Measurements from ENCODE around the gene TEX14.
"Not testable (repeated sequence)": the region's sequence is repeated elsewhere in the genome, so short reads cannot be mapped to it uniquely, and the experiment has no call there.

The TEX14 gene

GRCh38 chr17:58556833-58557250 is 135.0 kb downstream of the TEX14 start:
- no peak for DNase-seq (ENCODE audit: extremely low spot score)
- POLR2A ChIA-PET = no interaction called here
- CTCF ChIA-PET = no interaction called here
- TF ChIP-seq ARNT (IDR thresholded peaks at IDR 0.05) (no peak), SP1 (IDR thresholded peaks at IDR 0.05) (no peak), HDGF (IDR thresholded peaks at IDR 0.05; ENCODE audit: borderline replicate concordance) (no peak), BHLHE40 (IDR thresholded peaks at IDR 0.05; ENCODE audit: borderline replicate concordance) (no peak), CTBP1 (IDR thresholded peaks at IDR 0.05; ENCODE audit: borderline replicate concordance) (no peak), TARDBP (IDR thresholded peaks at IDR 0.05) (no peak), PKNOX1 (IDR thresholded peaks at IDR 0.05) (no peak), FOXA1 (IDR thresholded peaks at IDR 0.05) (no peak), SUZ12 (IDR thresholded peaks at IDR 0.05) (no peak)

GRCh38 chr17:58555109-58555508 is 136.7 kb downstream of the TEX14 start:
- CTCF ChIA-PET; DNase-seq (ENCODE audit: extremely low spot score); POLR2A ChIA-PET: not testable (repeated sequence)

GRCh38 chr17:58541249-58541648 is 150.6 kb downstream of the TEX14 start:
- DNase-seq (ENCODE audit: extremely low spot score) = peak; percentile 48
- ChIA-PET POLR2A (interaction anchor here (1.4 to 1.9 kb wide), 2 partner anchors 9 to 90 kb away, joined by 6 to 7 read pairs; no protein-coding TSS in a partner anchor), CTCF (interaction anchor here (0.6 to 2.4 kb wide), 7 partner anchors 8 to 483 kb away, joined by 3 to 7 read pairs (median 4); no protein-coding TSS in a partner anchor)
- TF ChIP-seq NFRKB (IDR thresholded peaks at IDR 0.05) (no peak), ELF4 (IDR thresholded peaks at IDR 0.05) (no peak), SUZ12 (IDR thresholded peaks at IDR 0.05) (no peak), L3MBTL2 (conservative IDR thresholded peaks at IDR 0.05) (no peak), TARDBP (IDR thresholded peaks at IDR 0.05) (no peak)

GRCh38 chr17:58539698-58540097 is 152.1 kb downstream of the TEX14 start:
- ChIA-PET POLR2A (interaction anchor here (1.1 to 1.2 kb wide), 2 partner anchors 10 to 22 kb away, joined by 4 to 5 read pairs; no protein-coding TSS in a partner anchor), CTCF (interaction anchor here (1.8 kb wide), 1 partner anchor 15 kb away, joined by 5 read pairs; no protein-coding TSS in a partner anchor)
- no peak for DNase-seq (ENCODE audit: extremely low spot score)
- TF ChIP-seq NFRKB (IDR thresholded peaks at IDR 0.05) (no peak), L3MBTL2 (conservative IDR thresholded peaks at IDR 0.05) (no peak), BHLHE40 (IDR thresholded peaks at IDR 0.05; ENCODE audit: borderline replicate concordance) (no peak), PKNOX1 (IDR thresholded peaks at IDR 0.05) (no peak), FOXA1 (IDR thresholded peaks at IDR 0.05) (no peak), ZNF384 (IDR thresholded peaks at IDR 0.05) (no peak), SP1 (IDR thresholded peaks at IDR 0.05) (no peak)

GRCh38 chr17:58538811-58539409 is 152.9 kb downstream of the TEX14 start:
- DNase-seq (ENCODE audit: extremely low spot score) = no peak
- ChIA-PET POLR2A (no interaction called here), CTCF (no interaction called here)
- TF ChIP-seq NFRKB (IDR thresholded peaks at IDR 0.05) (no peak), TARDBP (IDR thresholded peaks at IDR 0.05) (no peak), FOXK2 (IDR thresholded peaks at IDR 0.05) (no peak), L3MBTL2 (conservative IDR thresholded peaks at IDR 0.05) (no peak), HDGF (IDR thresholded peaks at IDR 0.05; ENCODE audit: borderline replicate concordance) (no peak), ELF4 (IDR thresholded peaks at IDR 0.05) (no peak), SP1 (IDR thresholded peaks at IDR 0.05) (no peak), PKNOX1 (IDR thresholded peaks at IDR 0.05) (no peak), BHLHE40 (IDR thresholded peaks at IDR 0.05; ENCODE audit: borderline replicate concordance) (no peak), SUZ12 (IDR thresholded peaks at IDR 0.05) (no peak), ZNF384 (IDR thresholded peaks at IDR 0.05) (no peak), CTBP1 (IDR thresholded peaks at IDR 0.05; ENCODE audit: borderline replicate concordance) (no peak), FOXM1 (IDR thresholded peaks at IDR 0.05; ENCODE audit: borderline replicate concordance) (no peak), LEF1 (IDR thresholded peaks at IDR 0.05; ENCODE audit: borderline replicate concordance) (no peak)

- no peak for TF ChIP-seq FOXK2 (IDR thresholded peaks at IDR 0.05)
- TF ChIP-seq NFRKB (IDR thresholded peaks at IDR 0.05) = no peak
- no peak for TF ChIP-seq ZNF384 (IDR thresholded peaks at IDR 0.05)
- TF ChIP-seq CTBP1 (IDR thresholded peaks at IDR 0.05; ENCODE audit: borderline replicate concordance) = no peak
- TF ChIP-seq HDGF (IDR thresholded peaks at IDR 0.05; ENCODE audit: borderline replicate concordance) = no peak
- TF ChIP-seq BHLHE40 (IDR thresholded peaks at IDR 0.05; ENCODE audit: borderline replicate concordance) = no peak
- no peak for TF ChIP-seq ARNT (IDR thresholded peaks at IDR 0.05)
- no peak for TF ChIP-seq ELF4 (IDR thresholded peaks at IDR 0.05)
- no peak for TF ChIP-seq FOXM1 (IDR thresholded peaks at IDR 0.05; ENCODE audit: borderline replicate concordance)
- TF ChIP-seq PKNOX1 (IDR thresholded peaks at IDR 0.05) = no peak
- no peak for TF ChIP-seq TARDBP (IDR thresholded peaks at IDR 0.05)
- no peak for TF ChIP-seq SP1 (IDR thresholded peaks at IDR 0.05)
- TF ChIP-seq LEF1 (IDR thresholded peaks at IDR 0.05; ENCODE audit: borderline replicate concordance) = no peak
- TF ChIP-seq L3MBTL2 (conservative IDR thresholded peaks at IDR 0.05) = no peak
- TF ChIP-seq SUZ12 (IDR thresholded peaks at IDR 0.05) = no peak
- no peak for TF ChIP-seq FOXA1 (IDR thresholded peaks at IDR 0.05)
- CTCF ChIA-PET = no interaction called here
- POLR2A ChIA-PET = interaction anchor here (1.1 kb wide), 1 partner anchor 18 kb away, joined by 3 read pairs; no protein-coding TSS in a partner anchor
- DNase-seq (ENCODE audit: extremely low spot score) = no peak
Measured at GRCh38 chr17:58537266-58537665, 154.6 kb downstream of the TEX14 start.

Data from HEK293T (cell line).